ENCODE measurements around the gene CYP3A4.
"Not testable (repeated sequence)": the region's sequence is repeated elsewhere in the genome, so short reads cannot be mapped to it uniquely, and the experiment has no call there.

CYP3A4 gene
- 0 reads per million in 2 experiments for total RNA-seq

- DNase-seq (ENCODE audit: low read depth): no peak
Observed at GRCh38 chr7:99784007-99784406, at the start of gene CYP3A4. Gene CYP3A4 (minus strand): TSS chr7:99784184. CDS start chr7:99784081, 103 bp downstream.

GRCh38 chr7:99833289-99833877, 49.4 kb upstream of the CYP3A4 start:
- no peak for DNase-seq (ENCODE audit: low read depth)

- DNase-seq (ENCODE audit: low read depth): no peak
Observed at GRCh38 chr7:99831595-99831994, 47.6 kb upstream of the CYP3A4 start.

- no peak for DNase-seq (ENCODE audit: low read depth)
Observed at GRCh38 chr7:99829524-99830160, 45.7 kb upstream of the CYP3A4 start.

- no peak for DNase-seq (ENCODE audit: low read depth)
Observed at GRCh38 chr7:99828811-99829210, 44.8 kb upstream of the CYP3A4 start.

GRCh38 chr7:99827040-99827778, 43.2 kb upstream of the CYP3A4 start:
- DNase-seq (ENCODE audit: low read depth): no peak

GRCh38 chr7:99825873-99826272, 41.9 kb upstream of the CYP3A4 start:
- no peak for DNase-seq (ENCODE audit: low read depth)

GRCh38 chr7:99825452-99825851, 41.5 kb upstream of the CYP3A4 start:
- no peak for DNase-seq (ENCODE audit: low read depth)

- DNase-seq (ENCODE audit: low read depth): no peak
Observed at GRCh38 chr7:99824091-99824490, 40.1 kb upstream of the CYP3A4 start.

GRCh38 chr7:99822731-99823718, 39.0 kb upstream of the CYP3A4 start:
- no peak for DNase-seq (ENCODE audit: low read depth)

- no peak for DNase-seq (ENCODE audit: low read depth)
Observed at GRCh38 chr7:99820408-99821027, 36.5 kb upstream of the CYP3A4 start.

GRCh38 chr7:99808766-99809165, 24.8 kb upstream of the CYP3A4 start:
- DNase-seq (ENCODE audit: low read depth): no peak

- DNase-seq (ENCODE audit: low read depth): no peak
Observed at GRCh38 chr7:99806839-99807478, 23.0 kb upstream of the CYP3A4 start.

GRCh38 chr7:99805641-99806040, 21.7 kb upstream of the CYP3A4 start:
- DNase-seq (ENCODE audit: low read depth): no peak

- not testable (repeated sequence) for DNase-seq (ENCODE audit: low read depth)
Observed at GRCh38 chr7:99803118-99803517, 19.1 kb upstream of the CYP3A4 start.

- DNase-seq (ENCODE audit: low read depth): not testable (repeated sequence)
Observed at GRCh38 chr7:99801407-99801806, 17.4 kb upstream of the CYP3A4 start.

GRCh38 chr7:99798972-99799371, 15.0 kb upstream of the CYP3A4 start:
- no peak for DNase-seq (ENCODE audit: low read depth)

- DNase-seq (ENCODE audit: low read depth): not testable (repeated sequence)
Observed at GRCh38 chr7:99795864-99796263, 11.9 kb upstream of the CYP3A4 start.

GRCh38 chr7:99794585-99795502, 10.9 kb upstream of the CYP3A4 start:
- DNase-seq (ENCODE audit: low read depth): no peak

- DNase-seq (ENCODE audit: low read depth): no peak
Observed at GRCh38 chr7:99793443-99793842, 9.5 kb upstream of the CYP3A4 start.
